Measurements from ENCODE around the gene DDX41. TPM values are rescaled to one million over a fixed set of nuclear protein-coding genes. Genes with fewer than 3 reads are reported as not detected.

DDX41 gene
- total and polyA plus RNA-seq, 10 of the 15 experiments (the other 5 are each of a cell fraction or from before 2014, with no cell fraction given), result 32.7 to 215 (median 93.6) TPM

- no peak for ATAC-seq
- ChIA-PET POLR2A (no interaction called here), RAD21 (ENCODE audit: unreplicated experiment) (no interaction called here), CTCF (no interaction called here), SMC1A (ENCODE audit: uncharacterized antibody, unreplicated experiment) (no interaction called here)
- intact Hi-C loops (cut with micrococcal nuclease; ENCODE audit: unreplicated experiment), result no loop called here
- WGBS (ENCODE audit: insufficient coverage, insufficient replicate concordance, low lambda C conversion rate, missing lambda C conversion rate), result 86% methylated on average over 7 of the region's 16 CpGs
- TF ChIP-seq ZNF384 (IDR thresholded peaks at IDR 0.05; ENCODE audit: borderline replicate concordance, low read depth, low read length), result no peak
- TF ChIP-seq FOXK2 (IDR thresholded peaks at IDR 0.05), result no peak
- no peak for TF ChIP-seq BRCA1 (IDR thresholded peaks at IDR 0.05; ENCODE audit: low read depth, low read length)
- TF ChIP-seq CHD1 (IDR thresholded peaks at IDR 0.05; ENCODE audit: low read depth, low read length), result no peak
- no peak for TF ChIP-seq MTA2 (IDR thresholded peaks at IDR 0.05; ENCODE audit: low read depth)
- TF ChIP-seq HDAC2 (IDR thresholded peaks at IDR 0.05), result no peak
- TF ChIP-seq NFYB (IDR thresholded peaks at IDR 0.05; ENCODE audit: insufficient read depth, low read depth, low read length), result no peak
- TF ChIP-seq NFYA (IDR thresholded peaks at IDR 0.05; ENCODE audit: borderline replicate concordance, low read depth, low read length), result no peak
- no peak for TF ChIP-seq RELB (IDR thresholded peaks at IDR 0.05; ENCODE audit: low read depth)
- no peak for TF ChIP-seq BMI1 (IDR thresholded peaks at IDR 0.05; ENCODE audit: borderline replicate concordance)
- Histone ChIP-seq H4K20me1 (ENCODE audit: control insufficient read depth, insufficient read depth) (no peaks in the 10 kb centered on the region), H3K4me1 (ENCODE audit: control insufficient read depth, insufficient read depth, low read length) (peaks cover 21% of the 10 kb centered on the region), H3K27me3 (replicated peaks in 1 of 2; ENCODE audit: control insufficient read depth in 2 of 2, insufficient read depth in 2 of 2, low read length in 1 of 2) (no peaks in the 10 kb centered on the region), H3K79me2 (ENCODE audit: control insufficient read depth, insufficient read depth, low read length) (peaks cover 2% of the 10 kb centered on the region; the same call in 1 of the 2 replicates), H2AFZ (ENCODE audit: control insufficient read depth, low read depth, low read length) (no peak overlapping the region), H3K4me3 (no peak overlapping the region), H3K9ac (ENCODE audit: control insufficient read depth, insufficient read depth, low read length) (no peak overlapping the region), H3K36me3 (ENCODE audit: control insufficient read depth in 2 of 2, insufficient read depth in 2 of 2, low read length in 1 of 2) (peaks cover 0 to 6% of the 10 kb centered on the region in 2 experiments; a peak in 2 of 4 replicates), H3K4me2 (ENCODE audit: control insufficient read depth, insufficient read depth) (no peak overlapping the region), H3K9me3 (replicated peaks; ENCODE audit: control insufficient read depth, insufficient read depth, low read length) (no peaks in the 10 kb centered on the region), H3K27ac (ENCODE audit: control insufficient read depth, insufficient read depth) (no peak overlapping the region)
- FAIRE-seq, result no peak
- in situ Hi-C loops (cut with MboI), result no loop called here
- no TSS peak for BruUV-seq (replicated peaks)
- DNase-seq (ENCODE audit: low read depth, low spot score), result no peak
Measured at GRCh38 chr5:177490992-177491391, 25.8 kb downstream of the DDX41 start.

Measured in GM12878 (cell line).